ENCODE measurements around the gene GRPEL2.

Gene GRPEL2

GRCh38 chr5:149374801-149375200, 29.5 kb downstream of the GRPEL2 start:
- H3K4me3 ChIP-seq (replicated peaks; ENCODE audit: low read depth, low read length), result no peak overlapping the region
- no peak for TF ChIP-seq CTCF (IDR thresholded peaks at IDR 0.05; ENCODE audit: low read length, missing control alignments)
- DNase-seq (ENCODE audit: low read depth), result no peak

- DNase-seq (ENCODE audit: low read depth), result no peak
- TF ChIP-seq CTCF (IDR thresholded peaks at IDR 0.05; ENCODE audit: low read length, missing control alignments), result no peak
- no peak overlapping the region for H3K4me3 ChIP-seq (replicated peaks; ENCODE audit: low read depth, low read length)
These were observed 30.1 kb downstream of the GRPEL2 start for GRCh38 chr5:149375434-149375833.

GRCh38 chr5:149376104-149376503, 30.8 kb downstream of the GRPEL2 start:
- no peak for TF ChIP-seq CTCF (IDR thresholded peaks at IDR 0.05; ENCODE audit: low read length, missing control alignments)
- no peak for DNase-seq (ENCODE audit: low read depth)
- no peak overlapping the region for H3K4me3 ChIP-seq (replicated peaks; ENCODE audit: low read depth, low read length)

GRCh38 chr5:149376711-149377447, 31.6 kb downstream of the GRPEL2 start:
- no peak overlapping the region for H3K4me3 ChIP-seq (replicated peaks; ENCODE audit: low read depth, low read length)
- no peak for DNase-seq (ENCODE audit: low read depth)
- TF ChIP-seq CTCF (IDR thresholded peaks at IDR 0.05; ENCODE audit: low read length, missing control alignments), result no peak

- TF ChIP-seq CTCF (IDR thresholded peaks at IDR 0.05; ENCODE audit: low read length, missing control alignments), result no peak
- DNase-seq (ENCODE audit: low read depth), result no peak
- H3K4me3 ChIP-seq (replicated peaks; ENCODE audit: low read depth, low read length), result no peak overlapping the region
These were observed 33.0 kb downstream of the GRPEL2 start for GRCh38 chr5:149378241-149378820.

- no peak for TF ChIP-seq CTCF (IDR thresholded peaks at IDR 0.05; ENCODE audit: low read length, missing control alignments)
- H3K4me3 ChIP-seq (replicated peaks; ENCODE audit: low read depth, low read length), result no peak within 1 kb of the TSS
- no peak for DNase-seq (ENCODE audit: low read depth)
These were observed 34.0 kb downstream of the GRPEL2 start, which contains the start of gene IL17B for GRCh38 chr5:149379177-149379761. Gene IL17B (minus strand): TSS chr5:149379292. CDS start chr5:149379225, 67 bp downstream.
